ENCODE results near the gene NEIL3. TPM values are rescaled to one million over a fixed set of nuclear protein-coding genes. Genes with fewer than 3 reads are reported as not detected.

The NEIL3 gene, protein sequence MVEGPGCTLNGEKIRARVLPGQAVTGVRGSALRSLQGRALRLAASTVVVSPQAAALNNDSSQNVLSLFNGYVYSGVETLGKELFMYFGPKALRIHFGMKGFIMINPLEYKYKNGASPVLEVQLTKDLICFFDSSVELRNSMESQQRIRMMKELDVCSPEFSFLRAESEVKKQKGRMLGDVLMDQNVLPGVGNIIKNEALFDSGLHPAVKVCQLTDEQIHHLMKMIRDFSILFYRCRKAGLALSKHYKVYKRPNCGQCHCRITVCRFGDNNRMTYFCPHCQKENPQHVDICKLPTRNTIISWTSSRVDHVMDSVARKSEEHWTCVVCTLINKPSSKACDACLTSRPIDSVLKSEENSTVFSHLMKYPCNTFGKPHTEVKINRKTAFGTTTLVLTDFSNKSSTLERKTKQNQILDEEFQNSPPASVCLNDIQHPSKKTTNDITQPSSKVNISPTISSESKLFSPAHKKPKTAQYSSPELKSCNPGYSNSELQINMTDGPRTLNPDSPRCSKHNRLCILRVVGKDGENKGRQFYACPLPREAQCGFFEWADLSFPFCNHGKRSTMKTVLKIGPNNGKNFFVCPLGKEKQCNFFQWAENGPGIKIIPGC
- 8.5 TPM for total RNA-seq

DNA sequence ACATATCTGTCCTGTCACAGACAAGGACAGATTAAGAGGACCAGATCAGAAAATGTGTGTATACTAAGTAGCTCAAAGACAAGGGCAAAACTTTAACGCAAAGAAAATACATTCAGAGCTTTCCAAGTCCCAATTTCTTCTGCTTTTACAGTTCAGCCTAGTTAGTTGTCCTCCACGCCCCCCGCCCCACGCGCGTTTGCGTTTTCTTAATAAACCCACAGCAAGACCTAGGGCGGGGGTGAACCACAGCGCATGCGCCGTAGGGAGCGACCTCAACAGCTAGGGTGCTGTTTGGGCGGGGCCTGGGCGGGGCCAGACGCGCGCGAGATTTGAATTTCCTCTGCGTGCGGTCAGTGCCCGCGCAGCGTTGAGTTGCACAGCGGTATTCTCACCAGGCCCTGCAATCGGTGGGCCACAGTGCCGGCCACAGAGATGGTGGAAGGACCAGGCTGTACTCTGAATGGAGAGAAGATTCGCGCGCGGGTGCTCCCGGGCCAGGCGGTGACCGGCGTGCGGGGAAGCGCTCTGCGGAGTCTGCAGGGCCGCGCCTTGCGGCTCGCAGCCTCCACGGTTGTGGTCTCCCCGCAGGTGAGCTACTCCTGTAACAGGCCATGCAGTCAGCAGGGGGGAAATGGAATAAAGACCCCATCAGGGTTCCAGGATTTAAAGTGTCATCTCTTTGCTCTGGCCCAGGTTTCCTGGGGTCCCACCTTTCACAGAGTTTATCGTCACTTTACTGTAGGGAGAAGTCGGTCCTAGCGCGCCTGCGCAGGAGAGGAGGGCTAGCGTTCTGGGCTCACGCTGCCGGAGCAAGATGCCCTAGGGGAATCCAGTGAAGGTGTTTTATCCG lies at the start of gene NEIL3:
Gene NEIL3, plus strand, starts transcription at position 353 of the 850 bp plus-strand sequence. Its CDS starts 80 bp downstream, at position 433.

Other genes with a start within 250 kb of the NEIL3 start
- gene AGA, start 132.6 kb downstream of the NEIL3 start, total RNA-seq: 21.5 TPM